ENCODE results near the gene CEBPZOS. TPM values are rescaled to one million over a fixed set of nuclear protein-coding genes. Genes with fewer than 3 reads are reported as not detected.

CEBPZOS gene
- polyA plus RNA-seq, 1 donor, result 49.9 TPM

GRCh38 chr2:37167636-37168180 lies 28.6 kb upstream of the CEBPZOS start:
- peak; percentile 16 to 53 for DNase-seq
- Histone ChIP-seq H3K4me3 (ENCODE audit: low read length) (no peak overlapping the region), H3K27ac (ENCODE audit: low read length) (no peak overlapping the region)

GRCh38 chr2:37168217-37168981 lies 27.9 kb upstream of the CEBPZOS start:
- no peaks in the 10 kb centered on the region for H3K27me3 ChIP-seq (ENCODE audit: control insufficient read depth, insufficient read depth, low read length)
- peak in 1 of 2 donors; percentile 26 for DNase-seq
- peaks cover 5% of the 10 kb centered on the region for H3K4me1 ChIP-seq (ENCODE audit: control insufficient read depth, insufficient read depth, low read length)
- H3K27ac ChIP-seq (ENCODE audit: low read length), result no peak overlapping the region
- H3K9me3 ChIP-seq (ENCODE audit: control insufficient read depth, low read depth, low read length), result peaks cover 13% of the 10 kb centered on the region
- H3K36me3 ChIP-seq (ENCODE audit: control insufficient read depth, insufficient read depth, low read length), result no peaks in the 10 kb centered on the region
- no peak overlapping the region for H3K4me3 ChIP-seq (ENCODE audit: low read length)
- 79% methylated on average over 3 of the region's 17 CpGs for WGBS (ENCODE audit: insufficient coverage, low lambda C conversion rate)

More at GRCh38 chr2:37167636-37168180, 28.6 kb upstream of the CEBPZOS start:
- Histone ChIP-seq H3K4me1 (ENCODE audit: control insufficient read depth, insufficient read depth, low read length) (peaks cover 5% of the 10 kb centered on the region), H3K27me3 (ENCODE audit: control insufficient read depth, insufficient read depth, low read length) (no peaks in the 10 kb centered on the region), H3K36me3 (ENCODE audit: control insufficient read depth, insufficient read depth, low read length) (no peaks in the 10 kb centered on the region), H3K9me3 (ENCODE audit: control insufficient read depth, low read depth, low read length) (peaks cover 13% of the 10 kb centered on the region)
- WGBS (ENCODE audit: insufficient coverage, low lambda C conversion rate), result 60% methylated on average over 1 of the region's 3 CpGs

GRCh38 chr2:37171624-37171950 lies 24.7 kb upstream of the CEBPZOS start:
- no peak for DNase-seq
- Histone ChIP-seq H3K27me3 (ENCODE audit: control insufficient read depth, insufficient read depth, low read length) (no peaks in the 10 kb centered on the region), H3K27ac (ENCODE audit: low read length) (no peak overlapping the region), H3K4me3 (ENCODE audit: low read length) (no peak overlapping the region), H3K9me3 (ENCODE audit: control insufficient read depth, low read depth, low read length) (no peaks in the 10 kb centered on the region), H3K36me3 (ENCODE audit: control insufficient read depth, insufficient read depth, low read length) (no peaks in the 10 kb centered on the region), H3K4me1 (ENCODE audit: control insufficient read depth, insufficient read depth, low read length) (peaks cover 5% of the 10 kb centered on the region)

DNA sequence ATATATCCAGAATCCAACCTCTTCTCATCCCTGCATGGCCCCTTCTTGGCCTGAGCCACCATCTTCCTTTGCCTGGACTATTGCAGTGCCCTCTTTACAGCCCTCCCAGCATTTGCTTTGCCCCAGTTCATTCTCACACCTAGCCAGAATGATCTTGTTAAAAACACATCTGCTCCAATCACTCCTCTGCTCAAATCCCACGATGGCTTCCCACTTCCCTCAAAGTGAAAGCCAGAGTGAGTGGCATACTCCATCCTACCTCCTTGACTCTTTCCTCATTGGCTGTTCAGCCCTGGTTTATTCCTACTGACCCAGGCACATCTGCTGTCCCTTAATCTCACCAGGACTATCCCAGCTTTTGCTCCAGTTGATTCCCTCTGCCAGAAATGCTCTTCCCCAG lies 22.6 kb upstream of the CEBPZOS start:
- H3K4me1 ChIP-seq (ENCODE audit: control insufficient read depth, insufficient read depth, low read length), result no peaks in the 10 kb centered on the region
- H3K9me3 ChIP-seq (ENCODE audit: control insufficient read depth, low read depth, low read length), result no peaks in the 10 kb centered on the region
- H3K27ac ChIP-seq (ENCODE audit: low read length), result no peak overlapping the region
- H3K27me3 ChIP-seq (ENCODE audit: control insufficient read depth, insufficient read depth, low read length), result no peaks in the 10 kb centered on the region
- no peaks in the 10 kb centered on the region for H3K36me3 ChIP-seq (ENCODE audit: control insufficient read depth, insufficient read depth, low read length)
- no peak overlapping the region for H3K4me3 ChIP-seq (ENCODE audit: low read length)
- WGBS (ENCODE audit: insufficient coverage, low lambda C conversion rate), result no CpG with 5 or more reads among the region's 1 CpG
- DNase-seq, result no peak

GRCh38 chr2:37180006-37180639 lies 16.2 kb upstream of the CEBPZOS start:
- Histone ChIP-seq H3K9me3 (ENCODE audit: control insufficient read depth, low read depth, low read length) (no peaks in the 10 kb centered on the region), H3K4me3 (ENCODE audit: low read length) (no peak overlapping the region), H3K36me3 (ENCODE audit: control insufficient read depth, insufficient read depth, low read length) (no peaks in the 10 kb centered on the region), H3K27ac (ENCODE audit: low read length) (no peak overlapping the region), H3K4me1 (ENCODE audit: control insufficient read depth, insufficient read depth, low read length) (no peaks in the 10 kb centered on the region), H3K27me3 (ENCODE audit: control insufficient read depth, insufficient read depth, low read length) (no peaks in the 10 kb centered on the region)
- WGBS (ENCODE audit: insufficient coverage, low lambda C conversion rate), result no CpG with 5 or more reads among the region's 4 CpGs
- no peak for DNase-seq

DNA sequence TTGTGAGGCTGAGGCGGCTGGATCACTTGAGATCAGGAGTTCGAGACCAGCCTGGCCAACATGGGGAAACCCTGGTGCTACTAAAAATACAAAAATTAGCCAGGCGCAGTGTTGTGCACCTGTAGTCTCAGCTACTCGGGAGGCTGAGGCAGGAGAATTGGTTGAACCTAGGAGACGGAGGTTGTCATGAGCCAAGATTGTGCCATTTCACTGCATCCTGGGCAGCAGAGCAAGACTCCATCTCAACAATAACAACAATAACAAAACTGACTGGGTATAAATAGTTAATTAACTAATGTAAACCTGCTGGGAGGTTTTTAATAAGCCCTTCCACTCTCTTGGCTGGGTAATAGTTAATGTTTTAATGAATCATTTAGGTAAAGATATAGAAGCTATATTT lies 15.7 kb upstream of the CEBPZOS start:
- H3K27me3 ChIP-seq (ENCODE audit: control insufficient read depth, insufficient read depth, low read length), result no peaks in the 10 kb centered on the region
- no peaks in the 10 kb centered on the region for H3K4me1 ChIP-seq (ENCODE audit: control insufficient read depth, insufficient read depth, low read length)
- no CpG with 5 or more reads among the region's 5 CpGs for WGBS (ENCODE audit: insufficient coverage, low lambda C conversion rate)
- H3K36me3 ChIP-seq (ENCODE audit: control insufficient read depth, insufficient read depth, low read length), result no peaks in the 10 kb centered on the region
- no peak overlapping the region for H3K27ac ChIP-seq (ENCODE audit: low read length)
- no peak overlapping the region for H3K4me3 ChIP-seq (ENCODE audit: low read length)
- no peak for DNase-seq
- H3K9me3 ChIP-seq (ENCODE audit: control insufficient read depth, low read depth, low read length), result no peaks in the 10 kb centered on the region

DNA sequence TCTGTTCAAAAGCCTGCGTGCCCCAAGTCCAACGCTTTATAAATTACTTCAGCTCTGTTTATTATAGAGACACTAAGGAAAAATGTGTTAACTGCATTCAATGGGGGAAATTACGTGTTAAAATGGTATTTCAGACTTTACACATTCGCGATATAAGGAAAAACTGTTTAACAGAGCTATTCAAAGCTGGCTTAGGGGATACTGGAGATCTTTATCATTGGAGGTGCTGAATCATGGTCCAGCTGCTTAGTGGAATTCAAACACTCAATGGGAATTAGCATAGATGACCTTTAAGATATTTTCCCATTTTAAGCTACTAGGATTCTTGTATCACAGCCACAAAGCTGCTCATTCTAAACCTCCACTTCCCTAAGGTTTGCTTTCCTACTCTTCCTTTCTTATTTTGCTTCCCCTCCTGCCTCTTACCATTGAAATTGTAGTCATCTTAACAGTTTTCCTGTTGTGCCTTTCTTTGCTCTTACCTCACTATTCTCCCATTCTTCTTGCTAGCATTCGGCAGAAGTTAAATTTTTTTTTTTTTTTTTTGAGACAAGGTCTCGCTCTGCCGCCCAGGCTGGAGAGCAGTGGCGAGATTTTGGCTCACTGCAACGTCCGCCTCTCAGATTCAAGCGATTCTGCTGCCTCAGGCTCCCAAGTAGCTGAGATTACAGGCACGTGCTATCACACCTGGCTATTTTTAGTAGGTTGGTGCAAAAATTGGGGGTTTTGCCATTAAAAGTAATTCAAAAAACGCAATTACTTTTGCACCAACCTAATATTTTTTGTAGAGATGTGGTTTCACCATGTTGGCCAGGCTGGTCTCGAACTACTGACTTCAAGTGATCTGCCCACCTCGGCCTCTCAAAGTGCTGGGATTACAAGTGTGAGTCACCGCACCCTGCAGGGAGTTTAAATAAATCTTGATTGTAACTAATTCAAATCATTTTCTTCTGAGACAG lies 14.3 kb upstream of the CEBPZOS start:
- no peaks in the 10 kb centered on the region for H3K4me1 ChIP-seq (ENCODE audit: control insufficient read depth, insufficient read depth, low read length)

DNA sequence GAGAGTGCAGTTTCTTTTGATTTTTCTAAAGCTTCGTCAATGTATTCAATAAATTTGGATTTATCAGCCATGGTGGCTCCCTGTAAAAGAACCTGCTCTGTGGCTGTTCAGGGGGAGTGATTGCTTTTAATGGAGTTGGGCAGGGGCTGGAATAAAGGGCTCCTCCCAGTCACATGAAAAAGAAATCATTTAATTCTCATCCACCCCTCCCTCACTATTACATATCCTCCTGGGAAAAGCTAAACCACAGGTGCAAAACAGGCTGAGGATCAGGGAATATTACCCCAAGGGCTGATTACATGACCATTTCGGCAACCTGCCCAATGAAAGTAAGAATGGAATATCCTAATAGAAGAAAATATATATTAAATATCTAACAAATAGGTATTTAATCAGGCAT lies 7.7 kb upstream of the CEBPZOS start, which contains the start of gene SULT6B1:
Gene SULT6B1 (minus strand): TSS at position 101 of the 400 bp plus-strand sequence. CDS start 30 bp downstream, at position 71.
- DNase-seq, result no peak
- H3K4me1 ChIP-seq (ENCODE audit: control insufficient read depth, insufficient read depth, low read length), result no peaks in the 10 kb centered on the region
- no CpG with 5 or more reads among the region's 2 CpGs for WGBS (ENCODE audit: insufficient coverage, low lambda C conversion rate)
- H3K27ac ChIP-seq (ENCODE audit: low read length), result no peak within 1 kb of the TSS
- no peak within 1 kb of the TSS for H3K4me3 ChIP-seq (ENCODE audit: low read length)
- no peaks in the 10 kb centered on the region for H3K36me3 ChIP-seq (ENCODE audit: control insufficient read depth, insufficient read depth, low read length)
- no peaks in the 10 kb centered on the region for H3K9me3 ChIP-seq (ENCODE audit: control insufficient read depth, low read depth, low read length)
- H3K27me3 ChIP-seq (ENCODE audit: control insufficient read depth, insufficient read depth, low read length), result no peaks in the 10 kb centered on the region

More for the DNA sequence above, 14.3 kb upstream of the CEBPZOS start:
- Histone ChIP-seq H3K4me3 (ENCODE audit: low read length) (no peak overlapping the region), H3K36me3 (ENCODE audit: control insufficient read depth, insufficient read depth, low read length) (no peaks in the 10 kb centered on the region), H3K27me3 (ENCODE audit: control insufficient read depth, insufficient read depth, low read length) (no peaks in the 10 kb centered on the region), H3K9me3 (ENCODE audit: control insufficient read depth, low read depth, low read length) (no peaks in the 10 kb centered on the region), H3K27ac (ENCODE audit: low read length) (no peak overlapping the region)
- WGBS (ENCODE audit: insufficient coverage, low lambda C conversion rate), result 87% methylated on average over 4 of the region's 17 CpGs
- no peak for DNase-seq

- Histone ChIP-seq H3K36me3 (ENCODE audit: control insufficient read depth, insufficient read depth, low read length) (no peaks in the 10 kb centered on the region), H3K9me3 (ENCODE audit: control insufficient read depth, low read depth, low read length) (no peaks in the 10 kb centered on the region), H3K27me3 (ENCODE audit: control insufficient read depth, insufficient read depth, low read length) (no peaks in the 10 kb centered on the region), H3K4me1 (ENCODE audit: control insufficient read depth, insufficient read depth, low read length) (no peaks in the 10 kb centered on the region), H3K27ac (ENCODE audit: low read length) (no peak overlapping the region), H3K4me3 (ENCODE audit: low read length) (no peak overlapping the region)
- DNase-seq, result peak; percentile 5 to 30
- WGBS (ENCODE audit: insufficient coverage, low lambda C conversion rate), result no CpG with 5 or more reads among the region's 6 CpGs
Observed at GRCh38 chr2:37189452-37190153, 6.7 kb upstream of the CEBPZOS start.
